HL-60/S4 treated with retinoic acid at 250 ng/mL for 4 days and 3 days (cell line): ENCODE results near the gene PPIL4.

ENCODE experiments used
- in situ Hi-C: fragments of 300-500 bp; cut with MboI; formaldehyde crosslinking; loops from 2 replicates; pipeline ENCODE4 v1.7.0; 2022; ENCODE audit warnings: low sequenced_read_pairs

Gene PPIL4, protein sequence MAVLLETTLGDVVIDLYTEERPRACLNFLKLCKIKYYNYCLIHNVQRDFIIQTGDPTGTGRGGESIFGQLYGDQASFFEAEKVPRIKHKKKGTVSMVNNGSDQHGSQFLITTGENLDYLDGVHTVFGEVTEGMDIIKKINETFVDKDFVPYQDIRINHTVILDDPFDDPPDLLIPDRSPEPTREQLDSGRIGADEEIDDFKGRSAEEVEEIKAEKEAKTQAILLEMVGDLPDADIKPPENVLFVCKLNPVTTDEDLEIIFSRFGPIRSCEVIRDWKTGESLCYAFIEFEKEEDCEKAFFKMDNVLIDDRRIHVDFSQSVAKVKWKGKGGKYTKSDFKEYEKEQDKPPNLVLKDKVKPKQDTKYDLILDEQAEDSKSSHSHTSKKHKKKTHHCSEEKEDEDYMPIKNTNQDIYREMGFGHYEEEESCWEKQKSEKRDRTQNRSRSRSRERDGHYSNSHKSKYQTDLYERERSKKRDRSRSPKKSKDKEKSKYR

GRCh38 chr6:149545754-149546471, at the start of gene PPIL4:
PPIL4 (minus strand) TSS chr6:149546043; CDS start chr6:149546005, 38 bp downstream.
- in situ Hi-C loops: no loop called here

GRCh38 chr6:149593408-149593807, 47.6 kb upstream of the PPIL4 start:
- in situ Hi-C loops: no loop called here

- in situ Hi-C loops: no loop called here
Observed at GRCh38 chr6:149592983-149593382, 47.1 kb upstream of the PPIL4 start.

- in situ Hi-C loops: no loop called here
Observed at GRCh38 chr6:149586149-149586548, 40.3 kb upstream of the PPIL4 start.

GRCh38 chr6:149581349-149581748, 35.5 kb upstream of the PPIL4 start:
- in situ Hi-C loops: no loop called here

DNA sequence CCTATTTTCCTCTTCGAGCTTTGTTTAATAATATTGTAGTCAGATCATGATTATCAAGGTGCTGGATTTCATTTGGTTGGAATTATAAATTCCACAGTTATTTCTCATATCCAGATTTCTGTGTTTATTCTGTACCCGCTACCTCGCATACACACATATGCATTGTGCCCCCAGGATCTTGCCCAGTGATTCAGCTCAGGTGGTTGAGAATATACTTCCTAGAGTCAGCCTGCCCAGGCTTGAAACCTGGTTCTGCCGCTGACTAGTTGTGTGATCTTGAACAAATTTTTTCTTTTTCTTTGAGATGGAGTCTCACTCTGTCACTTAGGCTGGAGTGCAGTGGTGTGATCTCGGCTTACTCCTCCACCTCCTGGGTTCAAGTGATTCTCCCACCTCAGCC, 35.0 kb upstream of the PPIL4 start:
- in situ Hi-C loops: no loop called here

DNA sequence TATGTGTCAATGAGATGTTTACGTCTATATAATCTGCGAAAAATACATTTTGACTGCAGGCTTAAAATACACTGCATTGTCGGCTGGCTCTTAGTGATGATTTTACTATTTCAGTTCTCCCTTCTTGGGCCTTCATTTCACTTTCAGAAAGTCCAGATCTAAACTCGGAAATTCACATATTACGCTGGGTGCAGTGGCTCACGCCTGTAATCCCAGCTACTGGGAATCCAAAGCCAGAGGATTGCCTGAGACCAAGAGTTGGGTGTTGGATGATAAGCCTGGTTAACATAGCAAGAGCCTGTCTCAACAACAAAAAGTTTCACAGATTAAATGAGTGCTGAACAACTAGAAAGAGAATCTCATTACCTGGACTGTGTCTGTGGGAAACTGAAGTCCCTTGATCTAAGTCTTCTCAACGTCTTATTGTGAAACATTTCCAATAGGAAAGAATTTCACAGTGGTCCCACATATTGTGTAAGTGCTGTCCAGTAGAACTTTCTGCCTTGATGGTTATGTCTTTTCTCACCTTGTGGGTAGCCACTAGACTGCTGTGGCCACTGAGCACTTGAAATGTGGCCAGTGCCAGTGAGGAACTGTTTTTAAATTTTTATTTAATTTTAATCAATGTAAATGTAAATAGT, 22.2 kb upstream of the PPIL4 start:
- in situ Hi-C loops: no loop called here

GRCh38 chr6:149567194-149567586, 21.3 kb upstream of the PPIL4 start:
- in situ Hi-C loops: no loop called here

GRCh38 chr6:149566410-149567193, 20.8 kb upstream of the PPIL4 start:
- in situ Hi-C loops: no loop called here

DNA sequence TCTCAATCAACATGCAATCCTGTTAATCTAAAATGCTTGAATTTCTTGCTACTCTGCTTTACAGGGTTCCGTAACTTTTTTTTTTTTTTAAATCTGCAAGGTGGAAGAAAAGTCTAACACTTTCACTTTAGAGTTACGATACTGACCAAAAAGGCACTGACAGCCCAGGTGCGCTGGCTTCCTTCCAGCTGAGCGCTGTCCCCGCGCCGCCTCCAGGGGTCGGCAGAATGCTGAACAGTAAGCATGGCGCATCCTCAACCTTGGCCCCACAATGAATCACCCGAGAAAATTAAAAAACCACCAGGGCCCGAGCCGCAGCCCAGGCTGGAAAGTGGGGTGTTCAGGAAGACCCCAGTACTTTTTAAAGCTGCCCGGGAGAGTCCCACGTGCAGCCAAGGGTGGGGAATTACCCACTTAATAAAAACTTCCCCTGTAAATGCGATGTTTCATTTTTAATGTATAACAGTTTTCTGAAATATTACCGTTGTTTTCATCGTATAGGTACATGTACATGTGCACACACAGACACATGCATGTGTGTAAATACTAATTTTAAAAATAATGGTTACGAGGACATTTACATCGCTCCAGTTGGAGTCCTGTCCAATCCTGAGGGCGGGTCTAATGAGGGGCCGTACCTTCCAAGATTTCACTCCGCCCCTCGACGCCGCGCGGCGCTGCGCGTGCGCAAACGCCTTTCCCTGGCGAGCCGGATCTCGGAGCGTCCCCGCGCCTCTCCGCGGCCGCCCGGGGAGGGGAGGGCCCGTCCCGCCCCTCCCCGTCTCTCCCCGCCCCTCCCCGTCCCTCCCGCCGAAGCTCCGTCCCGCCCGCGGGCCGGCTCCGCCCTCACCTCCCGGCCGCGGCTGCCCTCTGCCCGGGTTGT, 19.9 kb upstream of the PPIL4 start, which contains the start of gene GINM1:
TSS of gene GINM1 (plus strand) at position 849 of the 883 bp plus-strand sequence. CDS start 40 bp downstream, outside the sequence.
- in situ Hi-C loops: no loop called here

- in situ Hi-C loops: no loop called here
Observed at GRCh38 chr6:149563928-149564325, 18.1 kb upstream of the PPIL4 start.

- in situ Hi-C loops: no loop called here
Observed at GRCh38 chr6:149563203-149563927, 17.5 kb upstream of the PPIL4 start.

DNA sequence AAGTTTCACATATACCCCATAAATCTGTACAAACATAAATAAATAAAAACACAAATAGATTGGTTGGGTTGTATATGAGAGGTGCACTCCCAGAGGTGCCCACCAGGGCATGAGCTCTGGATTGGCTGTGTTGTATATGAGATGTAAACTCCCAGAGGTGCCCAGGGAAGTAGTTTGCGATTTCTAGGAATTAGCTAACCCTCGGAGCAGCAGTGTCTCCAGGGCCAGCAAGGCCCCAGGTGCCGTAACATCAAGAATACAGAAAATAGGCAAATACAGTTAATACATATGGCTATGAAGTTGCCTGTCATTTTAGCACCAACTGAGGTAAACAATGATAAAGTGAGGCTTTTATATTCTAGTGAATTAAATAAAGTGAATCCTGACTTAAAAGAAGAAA, 14.9 kb upstream of the PPIL4 start:
- in situ Hi-C loops: no loop called here

GRCh38 chr6:149559389-149559788, 13.5 kb upstream of the PPIL4 start:
- in situ Hi-C loops: no loop called here

DNA sequence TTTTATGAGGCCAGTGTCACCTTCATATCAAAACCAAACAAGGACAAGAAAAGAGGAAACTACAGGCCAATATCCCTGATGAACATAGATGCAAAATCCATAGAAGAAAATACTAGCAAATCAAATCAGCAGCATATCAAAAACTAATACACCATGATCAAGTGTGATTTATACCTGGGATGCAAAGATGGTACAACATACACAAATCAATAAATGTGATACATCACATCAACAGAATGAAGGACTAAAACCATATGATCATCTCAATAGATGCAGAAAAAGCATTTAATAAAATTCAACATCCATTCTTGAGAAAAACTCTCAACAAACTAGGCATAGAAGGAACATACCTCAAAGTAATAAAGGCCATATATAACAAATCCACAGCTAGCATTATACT, 12.2 kb upstream of the PPIL4 start:
- in situ Hi-C loops: no loop called here

DNA sequence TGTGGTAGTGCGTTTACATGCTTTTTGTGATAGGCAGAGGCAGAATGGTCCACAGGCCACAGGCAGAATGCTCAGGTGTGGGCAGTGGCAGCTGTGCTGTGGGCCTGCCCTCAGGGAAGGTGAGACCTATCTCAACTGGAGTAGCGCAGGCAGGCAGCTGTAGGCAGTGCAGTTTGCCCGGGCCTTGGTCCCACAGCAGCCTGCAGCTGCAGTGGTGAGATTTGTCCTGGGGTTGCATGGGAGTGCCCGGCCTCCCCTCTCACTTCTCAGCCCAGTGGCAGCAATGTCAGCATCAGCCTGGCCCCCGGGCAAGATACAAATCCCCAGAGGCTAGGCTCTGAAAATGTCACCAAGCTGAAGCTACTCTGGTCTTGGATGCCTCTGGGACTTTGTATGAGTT, 6.1 kb upstream of the PPIL4 start:
- in situ Hi-C loops: no loop called here

DNA sequence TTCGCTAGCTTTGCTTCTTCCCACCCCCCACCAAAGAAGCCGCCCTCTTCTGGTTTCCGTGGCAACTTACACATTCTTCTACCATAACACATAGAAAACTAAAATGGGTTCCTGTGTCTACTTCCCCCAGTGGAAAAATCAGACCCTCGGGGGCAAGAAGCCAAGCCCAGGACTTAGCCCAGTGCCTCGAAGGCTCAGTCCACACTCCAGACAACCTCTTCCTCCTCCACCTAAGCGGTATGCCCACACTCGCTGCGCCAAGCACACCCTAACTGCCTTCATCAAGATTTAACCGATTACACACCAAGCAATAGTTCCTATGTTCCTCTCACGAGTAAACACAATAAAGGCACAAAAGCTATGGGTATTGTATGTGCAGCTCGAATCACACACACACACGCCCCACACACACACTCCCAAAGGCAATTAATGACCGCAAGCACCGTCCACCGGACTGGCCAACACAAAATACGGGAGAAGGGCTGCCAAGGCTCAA, 537 bp downstream of the PPIL4 start:
- in situ Hi-C loops: no loop called here

GRCh38 chr6:149544646-149545257, 1.1 kb downstream of the PPIL4 start:
- in situ Hi-C loops: no loop called here
